Measurements from ENCODE around the gene VSIR.

DNA sequence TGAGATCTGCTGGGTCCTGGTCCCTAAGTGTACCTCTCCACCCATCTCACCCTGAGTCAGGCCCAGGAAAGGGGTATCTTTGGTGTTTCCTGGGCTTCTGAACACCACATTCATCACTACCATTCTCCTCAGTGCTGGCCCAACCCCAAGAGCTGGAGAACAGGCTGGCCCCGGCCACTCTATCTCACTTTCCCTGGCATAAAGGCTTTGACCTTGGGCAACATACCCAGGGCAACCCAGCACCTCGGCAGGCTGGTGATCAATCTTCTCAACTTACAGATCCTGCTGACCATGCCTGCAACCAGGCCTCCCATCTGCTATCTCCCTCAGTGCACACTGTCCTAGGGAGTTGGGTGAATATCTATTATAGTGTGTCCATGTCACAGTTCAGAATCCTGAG lies 2.1 kb downstream of the VSIR start:
- TF ChIP-seq ZNF274 (IDR thresholded peaks at IDR 0.05; ENCODE audit: low read depth, low read length) (no peak), YY1 (IDR thresholded peaks at IDR 0.05; ENCODE audit: insufficient read depth, insufficient read length) (no peak), SUZ12 (IDR thresholded peaks at IDR 0.05; ENCODE audit: extremely low read depth, insufficient read depth, insufficient read length) (no peak)
